Endothelial cell of umbilical vein (primary cell): Measurements from ENCODE around the gene MRPS12. TPM values are rescaled to one million over a fixed set of nuclear protein-coding genes. Genes with fewer than 3 reads are reported as not detected.

Source experiments
- BruUV-seq: library from RNA; stranded (reverse); fragments of 400-500 nt; replicated peaks from 2 replicates; lab custom pipeline; 2021; lab: Mats Ljungman, UMichigan
- CTCF ChIA-PET: fragments of 300-600, 350-600 bp; sonication (Branson Sonifier 250); formaldehyde crosslinking; loops from one replicate; lab custom pipeline; 2021; ENCODE audit warnings: antibody characterized with exemption, inconsistent platforms; lab: Charles Lee
- POLR2A ChIA-PET: fragments of 300-600, 350-600 bp; sonication (Branson Sonifier 250); formaldehyde crosslinking; loops from one replicate; lab custom pipeline; 2021; ENCODE audit warnings: antibody characterized with exemption, inconsistent platforms; lab: Charles Lee
- DNase-seq: peaks from one replicate; pipeline ENCODE4 v3.0.0-alpha.2; 2011; ENCODE audit warnings: low read depth, low spot score
- FAIRE-seq: peaks from 2 replicates; lab custom pipeline; 2011; peaks lifted over from hg19 to GRCh38; lab: Jason Lieb, UNC
- H2AFZ ChIP-seq: 2 replicates; pipeline ENCODE4 v1.6.0; 2012; ENCODE audit warnings: low read depth, low read length, control low read depth, inconsistent platforms
- H3K27ac ChIP-seq: 2 replicates; pipeline ENCODE4 v1.5.1; 2011; ENCODE audit warnings: low read depth, mild to moderate bottlenecking, control low read depth, low read length, moderate library complexity; ENCODE audit not compliant: insufficient read depth
- H3K27me3 ChIP-seq, 2 experiments: 2 replicates each; pipeline versions ENCODE4 v1.6.0 to v1.6.1; 2011; ENCODE audit warnings: low read length in 2 of 2, mixed read lengths in 1 of 2; ENCODE audit not compliant: control insufficient read depth in 2 of 2, insufficient read depth in 2 of 2
- H3K36me3 ChIP-seq, 2 experiments: 2 replicates in 1 of 2; 3 replicates in 1 of 2; pipeline ENCODE4 v1.5.1; 2011; ENCODE audit warnings: low read length in 2 of 2, mild to moderate bottlenecking in 1 of 2, moderate library complexity in 1 of 2; ENCODE audit not compliant: control insufficient read depth in 2 of 2, insufficient read depth in 2 of 2; ENCODE audit errors: extremely low read depth in 1 of 2
- H3K4me1 ChIP-seq: 3 replicates; pipeline ENCODE4 v1.5.1; 2011; ENCODE audit warnings: mild to moderate bottlenecking, low read length; ENCODE audit not compliant: control insufficient read depth, insufficient read depth; ENCODE audit errors: extremely low read depth
- H3K4me2 ChIP-seq: 2 replicates; pipeline ENCODE4 v1.6.1; 2011; ENCODE audit warnings: low read length, control low read depth, mixed read lengths; ENCODE audit not compliant: insufficient read depth
- H3K4me3 ChIP-seq, 3 experiments: fragments of 200-600 bp in 1 of 3; sonication (generic), shearing (Covaris generic) in 1 of 3; replicated peaks in 1 of 3; 2 replicates each; pipeline ENCODE4 v1.5.1; 2011 to 2016; ENCODE audit warnings: control low read depth in 3 of 3, low read length in 3 of 3, mild to moderate bottlenecking in 2 of 3, inconsistent platforms in 1 of 3, low read depth in 1 of 3, moderate library complexity in 1 of 3; ENCODE audit not compliant: insufficient read depth in 1 of 3
- H3K79me2 ChIP-seq: 2 replicates; pipeline ENCODE4 v1.6.0; 2012; ENCODE audit warnings: low read length, inconsistent platforms; ENCODE audit not compliant: control insufficient read depth, insufficient read depth
- H3K9ac ChIP-seq: replicated peaks from 2 replicates; pipeline ENCODE3; 2011; ENCODE audit warnings: low read length, control low read depth; ENCODE audit not compliant: insufficient read depth; ENCODE audit errors: extremely low read depth
- H3K9me1 ChIP-seq: replicated peaks from 3 replicates; pipeline ENCODE4 v1.6.0; 2011; ENCODE audit warnings: mild to moderate bottlenecking, low read length; ENCODE audit not compliant: control insufficient read depth, insufficient read depth; ENCODE audit errors: extremely low read depth
- H3K9me3 ChIP-seq: replicated peaks from 2 replicates; pipeline ENCODE4 v1.5.1; 2012; ENCODE audit warnings: low read length, inconsistent platforms; ENCODE audit not compliant: control insufficient read depth, insufficient read depth
- H4K20me1 ChIP-seq: replicated peaks from 2 replicates; pipeline ENCODE3; 2011; ENCODE audit warnings: mild to moderate bottlenecking, low read length; ENCODE audit not compliant: control insufficient read depth, insufficient read depth; ENCODE audit errors: extremely low read depth
- EZH2 ChIP-seq: IDR thresholded peaks from 2 replicates; pipeline ENCODE4 v1.6.1; 2012; ENCODE audit warnings: borderline replicate concordance, low read depth, mild to moderate bottlenecking, moderate library complexity, low read length, inconsistent platforms; ENCODE audit not compliant: severe bottlenecking
- FOS ChIP-seq: IDR thresholded peaks from 2 replicates; pipeline ENCODE4 v1.6.1; 2011; ENCODE audit warnings: mild to moderate bottlenecking, low read length, moderate library complexity, borderline replicate concordance; ENCODE audit not compliant: insufficient read depth
- GATA2 ChIP-seq: IDR thresholded peaks from 2 replicates; pipeline ENCODE4 v1.7.0; 2011; ENCODE audit warnings: low read depth, mild to moderate bottlenecking, moderate library complexity, mixed read lengths, low read length; ENCODE audit not compliant: insufficient read length, insufficient read depth
- JUN ChIP-seq: IDR thresholded peaks from 2 replicates; pipeline ENCODE4 v1.6.1; 2011; ENCODE audit warnings: borderline replicate concordance, low read depth; ENCODE audit not compliant: insufficient read length, insufficient read depth
- MYC ChIP-seq: IDR thresholded peaks from one replicate; pipeline ENCODE4 v1.6.1; 2011; ENCODE audit warnings: mild to moderate bottlenecking, low read depth, low read length
- POLR2A ChIP-seq: IDR thresholded peaks from 2 replicates; pipeline ENCODE4 v1.6.1; 2012; ENCODE audit warnings: low read depth, mild to moderate bottlenecking, control low read depth, low read length
- POLR2AphosphoS5 ChIP-seq: IDR thresholded peaks from 2 replicates; pipeline ENCODE4 v1.6.1; 2012; ENCODE audit warnings: low read depth, mild to moderate bottlenecking, control low read depth, low read length, moderate library complexity; ENCODE audit not compliant: insufficient read depth
- dilution Hi-C: fragments of 300-500 bp; cut with MboI; formaldehyde crosslinking; loops from one replicate; pipeline ENCODE4 v1.15.0; 2019; ENCODE audit warnings: low sequenced_read_pairs; ENCODE audit not compliant: extremely low pct_ligation_motif_present
- intact Hi-C: fragments of 100-400 bp; cut with micrococcal nuclease; formaldehyde crosslinking; loops from one replicate; pipeline ENCODE4 v1.10.0; 2022
- polyA plus RNA-seq, 4 experiments: library from polyadenylated mRNA; depleted of rRNA in 3 of 4; stranded (reverse) in 3 of 4; unstranded in 1 of 4; fragments of >200 nt; gene quantifications; 2 replicates each; pipeline versions ENCODE4 v1.2.1 to v1.2.3, GENCODE V29; 2011 to 2012; ENCODE audit warnings: missing spikeins in 1 of 4
- total RNA-seq: library from RNA; stranded (reverse); gene quantifications from 2 replicates; pipeline ENCODE4 v1.2.3, GENCODE V29; 2021
- TF ChIP-seq, protein P1 (sequence below): IDR thresholded peaks from 2 replicates; pipeline ENCODE4 v1.6.1; 2011; ENCODE audit not compliant: insufficient read depth, insufficient read length
- TF ChIP-seq, protein P2 (sequence below), 2 donors: IDR thresholded peaks; 1 replicate in 1 of 2; 2 replicates in 1 of 2; pipeline ENCODE4 v1.5.1; 2011; ENCODE audit warnings: low read length in 2 of 2, mild to moderate bottlenecking in 2 of 2, moderate library complexity in 2 of 2, control low read depth in 1 of 2, inconsistent platforms in 1 of 2, low read depth in 1 of 2; ENCODE audit not compliant: insufficient read depth in 1 of 2; ENCODE audit errors: extremely low read depth in 1 of 2

The MRPS12 gene
- total and polyA plus RNA-seq, 2 donors (not counting 3 experiments of a cell fraction or from before 2014, with no cell fraction given) = 49.3 to 86.3 TPM

DNA sequence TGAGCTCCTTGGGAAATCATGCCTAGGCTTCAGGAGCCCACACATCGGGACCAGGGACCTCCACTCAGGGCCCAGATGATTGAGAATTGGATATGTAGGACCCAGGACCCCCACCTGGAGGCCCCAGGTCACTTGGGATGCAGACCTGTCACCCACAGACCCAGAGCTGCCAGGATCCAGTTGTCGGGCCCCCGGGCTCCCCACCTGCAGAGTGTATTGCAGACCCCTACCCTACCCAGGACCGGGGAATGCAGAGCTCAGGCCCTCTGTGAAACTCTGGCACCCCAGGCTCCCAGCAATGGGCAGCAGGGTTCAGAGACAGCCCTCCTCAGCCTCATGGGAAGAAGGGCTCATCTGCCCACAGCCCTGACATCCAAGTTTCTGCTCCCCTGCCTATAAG is 25.1 kb upstream of the MRPS12 start:
- no TSS peak for BruUV-seq
- dilution Hi-C loops = no loop called here
- H3K4me1 ChIP-seq = peaks cover 10% of the 10 kb centered on the region
- H3K4me2 ChIP-seq = no peak overlapping the region
- no peak for DNase-seq
- TF ChIP-seq POLR2A = no peak
- no peak for TF ChIP-seq FOS
- no peak for TF ChIP-seq POLR2AphosphoS5
- TF ChIP-seq, protein P1, sequence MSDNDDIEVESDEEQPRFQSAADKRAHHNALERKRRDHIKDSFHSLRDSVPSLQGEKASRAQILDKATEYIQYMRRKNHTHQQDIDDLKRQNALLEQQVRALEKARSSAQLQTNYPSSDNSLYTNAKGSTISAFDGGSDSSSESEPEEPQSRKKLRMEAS = no peak
- TF ChIP-seq GATA2 = no peak
- TF ChIP-seq JUN = no peak
- TF ChIP-seq, protein P2, sequence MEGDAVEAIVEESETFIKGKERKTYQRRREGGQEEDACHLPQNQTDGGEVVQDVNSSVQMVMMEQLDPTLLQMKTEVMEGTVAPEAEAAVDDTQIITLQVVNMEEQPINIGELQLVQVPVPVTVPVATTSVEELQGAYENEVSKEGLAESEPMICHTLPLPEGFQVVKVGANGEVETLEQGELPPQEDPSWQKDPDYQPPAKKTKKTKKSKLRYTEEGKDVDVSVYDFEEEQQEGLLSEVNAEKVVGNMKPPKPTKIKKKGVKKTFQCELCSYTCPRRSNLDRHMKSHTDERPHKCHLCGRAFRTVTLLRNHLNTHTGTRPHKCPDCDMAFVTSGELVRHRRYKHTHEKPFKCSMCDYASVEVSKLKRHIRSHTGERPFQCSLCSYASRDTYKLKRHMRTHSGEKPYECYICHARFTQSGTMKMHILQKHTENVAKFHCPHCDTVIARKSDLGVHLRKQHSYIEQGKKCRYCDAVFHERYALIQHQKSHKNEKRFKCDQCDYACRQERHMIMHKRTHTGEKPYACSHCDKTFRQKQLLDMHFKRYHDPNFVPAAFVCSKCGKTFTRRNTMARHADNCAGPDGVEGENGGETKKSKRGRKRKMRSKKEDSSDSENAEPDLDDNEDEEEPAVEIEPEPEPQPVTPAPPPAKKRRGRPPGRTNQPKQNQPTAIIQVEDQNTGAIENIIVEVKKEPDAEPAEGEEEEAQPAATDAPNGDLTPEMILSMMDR (IDR thresholded peaks at IDR 0.05; ENCODE audit: extremely low read depth in 1 of 2, insufficient read depth in 1 of 2, low read depth in 1 of 2, low read length in 2 of 2) = no peak
- TF ChIP-seq MYC = no peak
- no peak for TF ChIP-seq EZH2
- H3K79me2 ChIP-seq = peaks cover 3% of the 10 kb centered on the region
- no peaks in the 10 kb centered on the region for H3K9me1 ChIP-seq
- ChIA-PET POLR2A (no interaction called here), CTCF (interaction anchor here (1.4 kb wide), 1 partner anchor 18 kb away, joined by 6 read pairs; no protein-coding TSS in a partner anchor)
- no peaks in the 10 kb centered on the region for H3K27me3 ChIP-seq
- intact Hi-C loops = no loop called here
- no peak overlapping the region for H3K9ac ChIP-seq
- H3K9me3 ChIP-seq = no peaks in the 10 kb centered on the region
- H3K4me3 ChIP-seq = no peak overlapping the region
- no peak for FAIRE-seq
- H3K36me3 ChIP-seq = peaks cover 0 to 21% of the 10 kb centered on the region in 2 experiments
- H4K20me1 ChIP-seq = no peaks in the 10 kb centered on the region
- no peak overlapping the region for H3K27ac ChIP-seq
- no peak overlapping the region for H2AFZ ChIP-seq
